Left ventricle myocardium inferior (tissue), 1 donor: ENCODE measurements around the gene EPB41. TPM values are rescaled to one million over a fixed set of nuclear protein-coding genes. Genes with fewer than 3 reads are reported as not detected.
"Not testable (repeated sequence)": the region's sequence is repeated elsewhere in the genome, so short reads cannot be mapped to it uniquely, and the experiment has no call there.

ENCODE experiments used
- DNase-seq: peaks from one replicate; pipeline ENCODE4 v3.0.0-alpha.2; 2020
- H3K27ac ChIP-seq: fragments of 200-600 bp; replicated peaks from 2 replicates; pipeline ENCODE4 v1.8.0; 2021
- H3K27me3 ChIP-seq: fragments of 200-600 bp; 2 replicates; pipeline ENCODE4 v1.8.0; 2021; ENCODE audit warnings: low read depth
- H3K36me3 ChIP-seq: fragments of 200-600 bp; 2 replicates; pipeline ENCODE4 v1.8.0; 2021
- H3K4me1 ChIP-seq: fragments of 200-600 bp; 2 replicates; pipeline ENCODE4 v1.8.0; 2021
- H3K4me3 ChIP-seq: fragments of 200-600 bp; 2 replicates; pipeline ENCODE4 v1.8.0; 2021; ENCODE audit warnings: mild to moderate bottlenecking, moderate library complexity
- H3K9me3 ChIP-seq: fragments of 200-600 bp; replicated peaks from 2 replicates; pipeline ENCODE4 v1.8.0; 2021
- CTCF ChIP-seq: fragments of 200-600 bp; IDR thresholded peaks from 2 replicates; pipeline ENCODE4 v1.8.0; 2021; ENCODE audit warnings: antibody characterized with exemption, mild to moderate bottlenecking, borderline replicate concordance
- intact Hi-C: fragments of 100-400 bp; cut with micrococcal nuclease; formaldehyde crosslinking; loops from one replicate; pipeline ENCODE4 v1.11.0; 2022
- total RNA-seq: library from RNA; stranded (reverse); fragmentation: NEBNext Ultra II Directional; extraction: Animal tissue kit (Norgen Biotek cat#: 25700); gene quantifications from one replicate; pipeline ENCODE4 v1.2.1, GENCODE V29; 2021
- donor health status: DM: no; HTN: yes; CAD: no; lungs with severe emphysema.

The EPB41 gene
- total RNA-seq, 1 donor from 2014 or later, result 23.4 TPM

GRCh38 chr1:28871631-28872401 is 42.6 kb upstream of the EPB41 start:
- no peak for DNase-seq
- no peaks in the 10 kb centered on the region for H3K4me1 ChIP-seq
- no peak overlapping the region for H3K27ac ChIP-seq
- peaks cover 74% of the 10 kb centered on the region for H3K27me3 ChIP-seq
- no peak for TF ChIP-seq CTCF
- intact Hi-C loops, result no loop called here
- H3K9me3 ChIP-seq, result no peaks in the 10 kb centered on the region
- no peak overlapping the region for H3K4me3 ChIP-seq
- no peaks in the 10 kb centered on the region for H3K36me3 ChIP-seq

DNA sequence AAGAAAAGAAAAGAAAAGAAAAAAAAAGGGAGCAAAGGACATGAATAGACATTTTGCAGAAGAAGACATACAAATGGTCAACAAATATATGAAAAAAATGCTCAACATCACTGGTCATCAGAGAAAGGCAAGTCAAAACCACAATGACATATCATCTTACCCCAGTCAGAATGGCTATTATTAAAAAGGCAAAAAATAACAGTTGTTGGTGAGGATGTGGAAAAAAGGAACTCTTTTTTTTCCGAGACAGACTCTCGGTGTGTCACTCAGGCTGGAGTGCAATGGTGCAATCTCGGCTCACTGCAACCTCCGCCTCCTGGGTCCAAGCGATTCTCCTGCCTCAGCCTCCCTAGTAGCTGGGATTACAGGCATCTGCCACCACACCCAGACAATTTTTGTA is 39.2 kb upstream of the EPB41 start:
- H3K36me3 ChIP-seq, H3K4me1 ChIP-seq, H3K9me3 ChIP-seq, H3K27ac ChIP-seq, H3K4me3 ChIP-seq, DNase-seq: not testable (repeated sequence)
- intact Hi-C loops, result loop anchor here (5.0 kb wide), 1 partner anchor 93 kb away; no protein-coding TSS in a partner anchor
- peaks cover 46% of the 10 kb centered on the region for H3K27me3 ChIP-seq

DNA sequence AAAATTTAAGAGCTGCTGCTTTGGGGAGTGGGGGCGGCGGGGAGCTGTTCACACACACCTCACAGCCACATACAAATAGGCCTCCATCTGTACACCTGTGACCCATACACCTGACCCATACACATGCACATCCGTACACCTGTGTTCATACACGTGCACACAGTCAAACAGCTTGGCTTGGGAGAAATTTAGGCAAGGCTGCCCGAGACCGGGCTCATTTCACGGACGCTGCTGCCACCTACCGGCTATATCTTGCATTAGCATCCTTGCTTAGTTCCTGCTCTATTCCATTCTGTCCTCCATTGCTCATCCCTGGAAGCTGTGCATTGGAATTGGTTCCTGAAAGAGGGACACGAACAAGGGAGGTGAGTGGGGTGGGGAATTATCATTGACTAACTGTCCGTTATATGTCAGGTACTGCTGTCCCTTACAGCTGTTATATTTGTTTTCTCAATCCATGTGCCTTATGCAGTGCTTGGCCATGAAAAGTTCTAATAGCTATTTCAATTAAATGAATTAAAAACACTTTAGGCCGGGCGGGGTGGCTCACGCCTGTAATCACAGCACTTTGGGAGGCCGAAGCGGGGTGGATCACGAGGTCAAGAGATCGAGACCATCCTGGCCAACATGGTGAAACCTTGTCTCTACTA is 37.1 kb upstream of the EPB41 start:
- peak; percentile 93 for TF ChIP-seq CTCF
- H3K27ac ChIP-seq, result no peak overlapping the region
- no peak overlapping the region for H3K4me3 ChIP-seq
- peak; percentile 66 for DNase-seq
- intact Hi-C loops, result loop anchor here (5.0 kb wide), 1 partner anchor 95 kb away; no protein-coding TSS in a partner anchor
- H3K36me3 ChIP-seq, result no peaks in the 10 kb centered on the region
- no peaks in the 10 kb centered on the region for H3K9me3 ChIP-seq
- peaks cover 25% of the 10 kb centered on the region for H3K27me3 ChIP-seq
- peaks cover under 1% of the 10 kb centered on the region for H3K4me1 ChIP-seq

- Histone ChIP-seq H3K9me3 (no peaks in the 10 kb centered on the region), H3K27me3 (peaks cover 18% of the 10 kb centered on the region), H3K4me3 (no peak overlapping the region), H3K27ac (no peak overlapping the region), H3K4me1 (peaks cover 5% of the 10 kb centered on the region), H3K36me3 (no peaks in the 10 kb centered on the region)
- TF ChIP-seq CTCF, result no peak
- intact Hi-C loops, result loop anchor here (5.0 kb wide), 1 partner anchor 96 kb away; no protein-coding TSS in a partner anchor
- no peak for DNase-seq
These were observed 35.6 kb upstream of the EPB41 start for GRCh38 chr1:28878796-28879195.

- H3K27me3 ChIP-seq, result peaks cover 7% of the 10 kb centered on the region
- intact Hi-C loops, result loop anchor here (5.0 kb wide), 2 partner anchors 150 to 320 kb away; no protein-coding TSS in a partner anchor
- H3K9me3 ChIP-seq, result no peaks in the 10 kb centered on the region
- peak; percentile 95 for TF ChIP-seq CTCF
- H3K36me3 ChIP-seq, result no peaks in the 10 kb centered on the region
- H3K27ac ChIP-seq, result no peak overlapping the region
- peaks cover 36% of the 10 kb centered on the region for H3K4me1 ChIP-seq
- no peak overlapping the region for H3K4me3 ChIP-seq
- peak; percentile 77 for DNase-seq
These were observed 32.2 kb upstream of the EPB41 start for GRCh38 chr1:28882009-28882628.
